ENCODE results near the gene GADL1.

The GADL1 gene

DNA sequence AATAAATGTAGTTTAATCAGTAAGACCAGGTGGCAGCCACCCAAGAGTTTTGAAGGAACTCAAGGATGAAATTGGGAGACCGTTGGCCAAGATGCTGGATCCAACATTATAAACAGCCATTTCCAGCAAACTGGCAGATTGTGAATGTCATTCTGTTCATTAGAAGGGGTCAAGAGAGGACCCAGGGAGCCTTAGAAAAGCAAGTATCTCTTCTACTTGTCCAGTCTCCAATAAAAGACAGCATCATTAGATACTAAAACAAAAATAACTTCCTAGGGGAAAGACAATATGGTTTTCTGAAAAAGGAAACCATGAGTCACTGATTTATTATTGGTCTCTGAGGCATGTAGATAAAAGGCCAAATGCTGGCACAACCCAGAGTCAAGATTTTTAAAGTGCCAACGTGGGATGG, 67.9 kb downstream of the GADL1 start:
- H3K18ac ChIP-seq (ENCODE audit: low read depth in 1 of 2, low read length in 2 of 2): no peak overlapping the region
- no peak overlapping the region for H2BK15ac ChIP-seq (ENCODE audit: low read depth, poor library complexity, severe bottlenecking)
- H2BK5ac ChIP-seq (ENCODE audit: low read depth, low read length, poor library complexity, severe bottlenecking): no peak overlapping the region
- H3K9me3 ChIP-seq (ENCODE audit: control insufficient read depth, low read length): no peaks in the 10 kb centered on the region
- H2BK12ac ChIP-seq (ENCODE audit: low read length in 2 of 2): no peak overlapping the region
- H3K9ac ChIP-seq (ENCODE audit: low read length): no peak overlapping the region
- no peak overlapping the region for H2BK120ac ChIP-seq (ENCODE audit: low read depth, low read length)
- no peaks in the 10 kb centered on the region for H3K4me1 ChIP-seq (ENCODE audit: control insufficient read depth, insufficient read depth, low read depth, low read length)
- H4K8ac ChIP-seq (ENCODE audit: low read length): no peak overlapping the region
- DNase-seq: no peak
- no peak overlapping the region for H3K4me2 ChIP-seq (ENCODE audit: low read length, poor library complexity, severe bottlenecking)
- no peak overlapping the region for H2AFZ ChIP-seq (ENCODE audit: low read depth, low read length)
- no peak overlapping the region for H3K4ac ChIP-seq (ENCODE audit: low read depth in 1 of 2, low read length in 2 of 2)
- H3K79me1 ChIP-seq (replicated peaks; ENCODE audit: low read length, poor library complexity, severe bottlenecking): no peaks in the 10 kb centered on the region
- no peak overlapping the region for H2AK5ac ChIP-seq (ENCODE audit: low read length, severe bottlenecking)
- no peak overlapping the region for H3K14ac ChIP-seq (ENCODE audit: low read length in 2 of 2)
- peaks cover 0 to 3% of the 10 kb centered on the region in 2 experiments for H3K27me3 ChIP-seq (ENCODE audit: control insufficient read depth in 1 of 2, insufficient read depth in 1 of 2, low read length in 2 of 2)
- no peaks in the 10 kb centered on the region for H3K36me3 ChIP-seq (ENCODE audit: control insufficient read depth in 1 of 2, insufficient read depth in 2 of 2, low read depth in 1 of 2, low read length in 2 of 2)
- 100% methylated on average over 1 of the region's 2 CpGs for WGBS
- H4K91ac ChIP-seq (ENCODE audit: low read length): no peak overlapping the region
- H3K23ac ChIP-seq (ENCODE audit: low read length in 2 of 2): no peak overlapping the region
- H3K27ac ChIP-seq (ENCODE audit: low read length, poor library complexity, severe bottlenecking): no peak overlapping the region
- no peak overlapping the region for H3K4me3 ChIP-seq (ENCODE audit: insufficient read depth in 1 of 2, low read depth in 1 of 2, low read length in 2 of 2)

DNA sequence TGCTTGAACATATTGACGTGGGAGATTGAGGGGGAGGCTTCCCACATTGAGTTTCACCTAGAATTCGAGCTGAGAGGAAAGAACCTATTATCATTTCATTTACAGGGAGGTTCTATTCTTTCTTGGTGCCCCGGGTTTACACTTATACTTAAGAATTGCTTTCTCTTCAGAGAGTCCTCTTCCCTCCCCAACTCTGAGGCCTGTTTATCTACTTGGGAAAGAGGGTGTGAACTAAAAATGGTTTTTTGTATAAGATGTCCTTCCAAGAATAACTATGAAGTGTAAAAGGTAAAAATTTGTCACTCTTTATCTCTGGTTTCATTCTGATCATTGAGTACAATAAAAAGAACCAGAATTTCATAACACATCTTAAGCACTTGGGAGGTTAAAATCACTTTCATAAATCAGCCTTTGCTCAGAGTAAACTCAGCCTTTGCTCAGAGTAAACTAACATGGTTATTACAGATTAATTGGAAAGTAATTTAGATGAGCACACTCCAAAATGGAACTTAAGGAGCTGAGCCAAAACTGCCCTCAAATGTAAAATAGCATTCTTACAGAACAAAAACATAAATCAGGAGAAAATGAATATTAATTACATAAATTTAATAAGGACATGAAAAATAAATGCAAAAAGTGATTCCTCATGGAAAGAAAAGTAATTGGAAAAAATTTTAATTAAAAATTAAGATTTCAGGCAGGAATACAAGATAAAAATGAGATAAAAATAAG, 75.2 kb downstream of the GADL1 start:
- H2BK5ac ChIP-seq (ENCODE audit: low read depth, low read length, poor library complexity, severe bottlenecking): no peak overlapping the region
- H3K79me1 ChIP-seq (replicated peaks; ENCODE audit: low read length, poor library complexity, severe bottlenecking): no peaks in the 10 kb centered on the region
- H4K8ac ChIP-seq (ENCODE audit: low read length): no peak overlapping the region
- H2AK5ac ChIP-seq (ENCODE audit: low read length, severe bottlenecking): no peak overlapping the region
- no peak overlapping the region for H2BK120ac ChIP-seq (ENCODE audit: low read depth, low read length)
- no peak overlapping the region for H4K91ac ChIP-seq (ENCODE audit: low read length)
- H2BK12ac ChIP-seq (ENCODE audit: low read length in 2 of 2): no peak overlapping the region
- H2AFZ ChIP-seq (ENCODE audit: low read depth, low read length): no peak overlapping the region
- H3K14ac ChIP-seq (ENCODE audit: low read length in 2 of 2): no peak overlapping the region
- no peak overlapping the region for H3K4me2 ChIP-seq (ENCODE audit: low read length, poor library complexity, severe bottlenecking)
- peaks cover 0 to 3% of the 10 kb centered on the region in 2 experiments for H3K27me3 ChIP-seq (ENCODE audit: control insufficient read depth in 1 of 2, insufficient read depth in 1 of 2, low read length in 2 of 2)
- no peak overlapping the region for H3K27ac ChIP-seq (ENCODE audit: low read length, poor library complexity, severe bottlenecking)
- no peak for DNase-seq
- H3K4me3 ChIP-seq (ENCODE audit: insufficient read depth in 1 of 2, low read depth in 1 of 2, low read length in 2 of 2): no peak overlapping the region
- H3K9ac ChIP-seq (ENCODE audit: low read length): no peak overlapping the region
- H3K36me3 ChIP-seq (ENCODE audit: control insufficient read depth in 1 of 2, insufficient read depth in 2 of 2, low read depth in 1 of 2, low read length in 2 of 2): no peaks in the 10 kb centered on the region
- no peak overlapping the region for H2BK15ac ChIP-seq (ENCODE audit: low read depth, poor library complexity, severe bottlenecking)
- no peaks in the 10 kb centered on the region for H3K9me3 ChIP-seq (ENCODE audit: control insufficient read depth, low read length)
- H3K18ac ChIP-seq (ENCODE audit: low read depth in 1 of 2, low read length in 2 of 2): no peak overlapping the region
- no peak overlapping the region for H3K4ac ChIP-seq (ENCODE audit: low read depth in 1 of 2, low read length in 2 of 2)
- H3K23ac ChIP-seq (ENCODE audit: low read length in 2 of 2): no peak overlapping the region
- no peaks in the 10 kb centered on the region for H3K4me1 ChIP-seq (ENCODE audit: control insufficient read depth, insufficient read depth, low read depth, low read length)
- 36% methylated on average over 2 of the region's 3 CpGs for WGBS

DNA sequence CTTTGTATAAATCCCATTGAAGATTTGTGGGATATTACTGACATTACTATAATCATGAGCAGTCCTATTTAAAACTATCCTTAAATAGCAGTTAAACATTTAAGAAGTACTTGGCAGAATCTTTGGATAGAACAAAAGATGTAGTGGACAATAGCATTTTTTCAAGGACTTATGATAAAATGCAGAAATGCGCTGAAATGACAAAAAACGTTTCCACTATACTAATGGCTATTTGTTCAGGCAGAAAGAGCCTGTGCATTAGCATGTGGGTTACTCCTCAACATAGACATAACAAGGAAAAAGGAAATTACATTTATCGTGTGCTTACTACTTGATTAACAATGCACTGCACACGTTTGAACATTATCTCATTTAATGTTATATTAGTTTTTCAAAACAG, 80.7 kb downstream of the GADL1 start:
- Histone ChIP-seq H3K4me1 (ENCODE audit: control insufficient read depth, insufficient read depth, low read depth, low read length) (no peaks in the 10 kb centered on the region), H4K91ac (ENCODE audit: low read length) (no peak overlapping the region), H3K27ac (ENCODE audit: low read length, poor library complexity, severe bottlenecking) (no peak overlapping the region), H2BK15ac (ENCODE audit: low read depth, poor library complexity, severe bottlenecking) (no peak overlapping the region), H2AK5ac (ENCODE audit: low read length, severe bottlenecking) (no peak overlapping the region), H3K9me3 (ENCODE audit: control insufficient read depth, low read length) (no peaks in the 10 kb centered on the region), H2BK12ac (ENCODE audit: low read length in 2 of 2) (no peak overlapping the region), H3K4ac (ENCODE audit: low read depth in 1 of 2, low read length in 2 of 2) (no peak overlapping the region), H2BK5ac (ENCODE audit: low read depth, low read length, poor library complexity, severe bottlenecking) (no peak overlapping the region), H2AFZ (ENCODE audit: low read depth, low read length) (no peak overlapping the region), H3K79me1 (replicated peaks; ENCODE audit: low read length, poor library complexity, severe bottlenecking) (no peaks in the 10 kb centered on the region), H3K4me3 (ENCODE audit: insufficient read depth in 1 of 2, low read depth in 1 of 2, low read length in 2 of 2) (no peak overlapping the region), H3K18ac (ENCODE audit: low read depth in 1 of 2, low read length in 2 of 2) (no peak overlapping the region), H3K4me2 (ENCODE audit: low read length, poor library complexity, severe bottlenecking) (no peak overlapping the region), H3K27me3 (ENCODE audit: control insufficient read depth in 1 of 2, insufficient read depth in 1 of 2, low read length in 2 of 2) (peaks cover 0 to 4% of the 10 kb centered on the region in 2 experiments), H4K8ac (ENCODE audit: low read length) (no peak overlapping the region), H3K9ac (ENCODE audit: low read length) (no peak overlapping the region), H2BK120ac (ENCODE audit: low read depth, low read length) (no peak overlapping the region), H3K36me3 (ENCODE audit: control insufficient read depth in 1 of 2, insufficient read depth in 2 of 2, low read depth in 1 of 2, low read length in 2 of 2) (no peaks in the 10 kb centered on the region), H3K23ac (ENCODE audit: low read length in 2 of 2) (no peak overlapping the region), H3K14ac (ENCODE audit: low read length in 2 of 2) (no peak overlapping the region)
- 61% methylated on average over 2 of the region's 4 CpGs for WGBS
- no peak for DNase-seq

DNA sequence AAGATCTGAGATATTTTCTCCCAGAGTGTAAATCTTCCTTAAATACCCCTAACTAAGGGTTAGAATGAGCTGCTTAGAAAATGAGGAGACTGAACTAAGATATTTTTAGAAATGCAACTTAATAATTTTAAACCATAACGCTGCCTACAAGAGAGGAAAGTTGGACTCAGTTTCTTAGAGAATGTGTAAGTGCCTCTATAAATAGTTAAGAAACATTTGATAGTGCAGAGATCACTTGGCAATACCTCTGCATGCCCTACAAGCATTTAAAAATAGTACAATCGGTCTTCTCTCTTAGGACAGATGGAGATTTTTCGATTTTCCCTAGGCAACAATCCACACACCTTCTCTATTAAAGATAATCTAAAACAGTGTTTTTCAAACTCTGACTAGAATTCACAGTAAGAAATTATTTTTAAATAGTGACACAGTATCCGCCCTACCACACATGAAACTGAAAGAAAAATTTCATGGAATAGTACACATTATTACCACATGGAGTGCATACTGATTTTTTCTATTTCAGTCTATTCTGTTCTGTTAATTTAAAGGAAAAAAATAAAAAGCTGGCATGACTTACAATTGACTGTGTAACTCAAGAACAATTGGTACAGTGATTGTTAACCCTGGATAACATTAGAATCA, 83.2 kb downstream of the GADL1 start:
- Histone ChIP-seq H3K4me2 (ENCODE audit: low read length, poor library complexity, severe bottlenecking) (no peak overlapping the region), H3K14ac (ENCODE audit: low read length in 2 of 2) (no peak overlapping the region)

More for the DNA sequence above, 83.2 kb downstream of the GADL1 start:
- 88% methylated on average over 3 of the region's 4 CpGs for WGBS
- Histone ChIP-seq H2AK5ac (ENCODE audit: low read length, severe bottlenecking) (no peak overlapping the region), H3K27ac (ENCODE audit: low read length, poor library complexity, severe bottlenecking) (no peak overlapping the region), H3K23ac (ENCODE audit: low read length in 2 of 2) (no peak overlapping the region), H3K18ac (ENCODE audit: low read depth in 1 of 2, low read length in 2 of 2) (no peak overlapping the region), H2BK15ac (ENCODE audit: low read depth, poor library complexity, severe bottlenecking) (no peak overlapping the region), H3K9me3 (ENCODE audit: control insufficient read depth, low read length) (no peaks in the 10 kb centered on the region), H2BK120ac (ENCODE audit: low read depth, low read length) (no peak overlapping the region), H2BK5ac (ENCODE audit: low read depth, low read length, poor library complexity, severe bottlenecking) (no peak overlapping the region), H4K8ac (ENCODE audit: low read length) (no peak overlapping the region), H2BK12ac (ENCODE audit: low read length in 2 of 2) (no peak overlapping the region), H3K4ac (ENCODE audit: low read depth in 1 of 2, low read length in 2 of 2) (no peak overlapping the region), H4K91ac (ENCODE audit: low read length) (no peak overlapping the region), H3K4me3 (ENCODE audit: insufficient read depth in 1 of 2, low read depth in 1 of 2, low read length in 2 of 2) (peak overlapping the region in 1 of 2 experiments; percentile 59), H2AFZ (ENCODE audit: low read depth, low read length) (no peak overlapping the region), H3K4me1 (ENCODE audit: control insufficient read depth, insufficient read depth, low read depth, low read length) (no peaks in the 10 kb centered on the region), H3K36me3 (ENCODE audit: control insufficient read depth in 1 of 2, insufficient read depth in 2 of 2, low read depth in 1 of 2, low read length in 2 of 2) (no peaks in the 10 kb centered on the region), H3K79me1 (replicated peaks; ENCODE audit: low read length, poor library complexity, severe bottlenecking) (no peaks in the 10 kb centered on the region), H3K9ac (ENCODE audit: low read length) (peak overlapping the region; percentile 66), H3K27me3 (ENCODE audit: control insufficient read depth in 1 of 2, insufficient read depth in 1 of 2, low read length in 2 of 2) (peaks cover 0 to 4% of the 10 kb centered on the region in 2 experiments)
- no peak for DNase-seq

Measured in mesenchymal stem cell (in vitro differentiated cells and primary cell).